HG02840 (cell line): Measurements from ENCODE around the gene BICC1.

Source experiments
- ATAC-seq: cut with Tn5 transposase; IDR thresholded peaks from one replicate; pipeline ENCODE4 v1.9.1; 2021; ENCODE audit warnings: mild to moderate bottlenecking, moderate library complexity, moderate number of reproducible peaks; ENCODE audit not compliant: unreplicated experiment, low FRiP score

BICC1 gene

DNA sequence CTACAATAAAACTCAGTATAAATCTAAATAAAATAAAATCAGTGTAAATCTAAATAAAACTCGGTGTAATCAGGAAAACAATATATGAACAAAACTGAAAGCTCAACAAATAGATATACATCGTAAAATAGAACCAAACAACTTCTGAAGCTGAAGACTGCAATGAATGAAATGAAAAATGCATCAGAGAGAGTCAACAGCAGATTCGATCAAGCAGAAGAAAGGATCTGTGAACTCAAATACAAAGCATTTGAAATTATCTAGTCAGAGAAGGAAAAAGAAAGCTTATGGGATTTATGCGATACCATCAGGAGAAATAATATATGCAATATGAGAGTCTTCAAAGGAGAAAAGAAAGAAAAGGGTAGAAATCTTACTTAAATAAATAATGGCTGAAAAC lies 255.0 kb downstream of the BICC1 start:
- no peak for ATAC-seq

DNA sequence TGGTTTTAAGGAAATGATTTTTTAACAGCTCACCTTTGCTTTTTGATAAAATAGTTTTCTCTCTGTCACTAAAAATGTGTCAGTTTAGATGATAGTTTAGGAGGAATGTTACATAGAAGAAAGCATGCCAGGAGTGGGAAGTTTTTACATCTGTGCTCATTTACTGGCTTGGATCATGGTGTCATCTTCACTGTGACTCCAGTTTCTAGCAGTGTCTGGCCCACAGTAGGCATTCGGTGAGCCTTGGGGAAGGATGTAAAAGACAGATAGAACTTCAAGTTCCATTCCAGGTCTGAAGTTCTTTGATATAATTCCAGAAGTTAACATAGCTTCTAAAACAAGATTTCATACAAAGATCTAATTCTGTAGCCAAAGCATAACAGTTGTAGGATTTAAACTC lies 259.2 kb downstream of the BICC1 start:
- no peak for ATAC-seq

DNA sequence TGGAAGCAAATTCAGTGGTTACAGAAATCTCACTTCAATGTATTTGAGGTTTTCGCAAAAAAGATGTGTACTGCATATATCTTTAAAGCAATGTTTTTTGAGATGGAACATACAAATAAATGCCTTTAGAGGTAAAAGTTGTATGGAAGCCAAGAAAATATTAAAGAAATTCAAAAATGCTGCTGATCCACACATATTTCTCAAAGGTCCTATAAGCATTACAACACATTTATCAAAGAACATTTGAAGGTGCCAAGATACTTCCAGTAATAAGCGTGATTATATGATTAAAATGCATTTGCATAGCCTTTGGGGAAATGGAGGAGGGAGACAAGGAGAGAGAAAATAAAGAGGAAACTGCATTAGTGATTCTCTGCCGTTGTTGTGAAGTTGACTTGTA lies 260.1 kb downstream of the BICC1 start:
- ATAC-seq, result no peak

DNA sequence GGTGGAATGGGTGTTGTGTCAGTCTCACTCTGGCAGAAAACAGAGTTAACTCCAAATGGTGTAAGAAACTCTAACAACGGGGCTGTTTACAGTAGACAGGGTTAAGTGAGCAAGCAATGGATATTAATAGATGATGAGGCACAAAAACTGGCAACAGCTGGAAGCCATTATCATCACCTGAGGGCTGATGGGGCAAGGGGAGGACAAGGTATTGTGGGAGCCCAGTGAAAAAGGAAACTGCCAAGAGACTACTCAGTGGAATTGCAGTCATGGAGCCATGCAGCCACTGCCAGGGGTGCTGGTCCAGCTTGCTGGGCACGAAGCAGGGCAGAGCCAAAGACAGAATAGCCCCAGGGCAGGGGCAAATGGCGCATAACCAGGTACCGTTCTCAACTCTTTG lies 260.7 kb downstream of the BICC1 start:
- no peak for ATAC-seq

- no peak for ATAC-seq
Measured at GRCh38 chr10:58773944-58774343, 261.3 kb downstream of the BICC1 start.

DNA sequence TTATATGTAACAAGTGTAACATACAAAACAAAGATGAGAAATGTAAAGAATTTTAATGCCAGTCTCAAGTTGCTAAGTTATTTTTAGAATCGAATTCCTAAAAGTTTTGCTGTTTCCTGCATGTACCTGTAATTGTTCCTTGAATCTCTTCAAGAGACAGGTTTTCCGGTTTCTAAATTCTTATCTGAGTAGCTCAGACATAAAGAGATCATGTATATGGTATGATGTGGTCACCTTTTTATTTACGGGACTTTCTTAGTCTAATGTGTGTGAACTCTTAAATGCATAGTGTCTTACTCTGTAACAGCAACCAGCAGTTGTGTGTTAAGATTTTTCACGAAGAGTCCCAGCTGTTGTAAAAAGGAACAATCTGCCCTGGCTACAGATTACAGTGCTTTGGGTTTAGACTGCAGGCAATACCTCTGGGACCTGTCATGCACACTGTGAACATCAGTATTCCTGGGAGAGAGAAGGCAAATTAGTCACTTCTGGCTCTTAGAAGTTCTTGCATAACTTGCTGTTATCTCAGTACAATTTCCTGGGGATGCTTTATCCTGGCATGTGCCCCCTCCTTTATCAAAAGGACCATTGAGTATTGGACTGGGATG lies 263.4 kb downstream of the BICC1 start:
- no peak for ATAC-seq

- ATAC-seq, result no peak
Measured at GRCh38 chr10:58776568-58777318, 264.1 kb downstream of the BICC1 start.

- ATAC-seq, result no peak
Measured at GRCh38 chr10:58778966-58779365, 266.3 kb downstream of the BICC1 start.

DNA sequence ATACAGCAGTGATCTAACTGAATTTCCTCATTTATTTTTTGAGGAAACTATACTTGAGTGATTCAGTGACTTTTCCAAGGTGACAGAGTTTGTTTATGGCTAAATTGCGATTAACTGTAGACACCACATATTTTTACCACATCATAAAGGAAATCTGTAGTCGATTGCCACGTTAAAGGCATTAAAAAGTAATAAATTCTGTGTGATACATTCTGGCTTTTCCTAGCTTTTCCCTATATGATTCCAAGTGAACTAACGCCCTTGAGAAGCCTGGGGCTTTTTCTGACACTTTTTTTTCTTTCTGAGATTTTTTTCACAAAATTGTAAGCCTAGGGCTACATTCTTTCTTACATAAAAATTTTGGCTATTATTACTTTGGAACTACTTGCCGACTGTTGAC lies 266.9 kb downstream of the BICC1 start:
- ATAC-seq, result no peak

- no peak for ATAC-seq
Measured at GRCh38 chr10:58780476-58780875, 267.8 kb downstream of the BICC1 start.

GRCh38 chr10:58781873-58782488 lies 269.3 kb downstream of the BICC1 start:
- no peak for ATAC-seq

- no peak for ATAC-seq
Measured at GRCh38 chr10:58782876-58783851, 270.5 kb downstream of the BICC1 start.

DNA sequence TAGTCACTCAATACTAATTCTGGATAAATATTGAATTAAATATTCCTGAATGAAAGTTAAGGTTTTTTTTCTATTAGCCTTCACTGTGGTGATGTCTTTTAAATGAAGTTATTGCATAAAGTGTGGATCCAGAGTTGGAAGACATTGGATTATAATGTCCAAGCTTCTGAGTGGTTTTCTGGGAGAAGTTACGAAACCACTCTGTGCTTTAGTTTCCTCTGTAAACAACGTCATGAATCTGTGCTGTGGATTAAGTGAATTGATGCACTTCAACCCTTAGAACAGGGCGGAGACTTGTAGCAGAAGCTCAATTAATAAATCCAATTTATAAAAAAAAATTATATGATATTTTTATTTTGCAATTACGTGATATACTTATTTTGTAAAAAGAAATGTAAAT lies 271.7 kb downstream of the BICC1 start:
- ATAC-seq, result no peak

GRCh38 chr10:58785354-58785753 lies 272.7 kb downstream of the BICC1 start:
- no peak for ATAC-seq

GRCh38 chr10:58791137-58791536 lies 278.5 kb downstream of the BICC1 start:
- ATAC-seq, result no peak

GRCh38 chr10:58795560-58795959 lies 282.9 kb downstream of the BICC1 start:
- ATAC-seq, result no peak

DNA sequence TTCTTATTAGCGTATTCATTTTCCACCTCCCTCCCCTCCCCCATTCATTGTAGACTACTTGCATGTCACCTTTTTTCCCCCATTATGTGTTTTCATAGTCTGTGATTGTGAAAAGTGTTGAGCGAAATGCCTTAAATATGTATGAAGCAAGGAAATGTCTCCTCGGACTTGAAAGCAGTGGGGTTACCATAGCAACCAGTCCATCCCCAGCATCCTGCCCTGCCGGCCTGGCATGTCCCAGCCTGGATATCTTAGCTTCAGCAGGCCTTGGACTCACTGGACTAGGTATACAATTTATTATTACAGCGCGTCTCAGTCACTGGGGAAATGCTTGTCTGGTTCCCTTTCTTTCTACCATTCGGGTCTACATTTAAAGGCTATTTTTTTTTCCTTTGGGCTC lies 283.6 kb downstream of the BICC1 start:
- no peak for ATAC-seq

- ATAC-seq, result no peak
Measured at GRCh38 chr10:58796824-58797223, 284.2 kb downstream of the BICC1 start.

DNA sequence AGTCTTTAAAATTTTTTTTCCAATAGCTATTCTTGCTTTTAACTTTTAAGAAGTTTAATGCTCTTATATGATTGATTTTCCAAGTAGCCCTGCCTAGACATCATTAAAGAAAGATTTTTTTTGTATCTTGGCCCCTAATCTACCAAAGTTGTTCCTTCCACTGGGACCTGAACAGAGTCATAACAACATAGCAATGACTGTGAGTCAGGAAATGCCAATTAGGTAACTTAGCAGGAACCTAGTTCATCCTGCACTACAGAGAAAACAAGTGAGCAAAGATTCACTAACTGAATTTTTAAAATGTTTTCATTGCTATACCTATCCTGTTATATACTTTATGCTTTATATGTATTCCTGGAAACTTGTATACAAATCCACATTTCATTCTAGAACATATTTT lies 284.7 kb downstream of the BICC1 start:
- ATAC-seq, result no peak

GRCh38 chr10:58802047-58802446 lies 289.4 kb downstream of the BICC1 start:
- ATAC-seq, result no peak

- ATAC-seq, result no peak
Measured at GRCh38 chr10:58806323-58806722, 293.7 kb downstream of the BICC1 start.
